ENCODE data around the gene PIGC. TPM values are rescaled to one million over a fixed set of nuclear protein-coding genes. Genes with fewer than 3 reads are reported as not detected.

Gene PIGC
- polyA plus RNA-seq (2013) = 34.5 TPM

- H3K9me3 ChIP-seq (ENCODE audit: control extremely low read depth in 1 of 5, control insufficient read depth in 4 of 5, insufficient read depth in 2 of 5, low read depth in 1 of 5, low read length in 4 of 5) = no peaks in the 10 kb centered on the region
- peaks cover 0 to 9% (median 7%) of the 10 kb centered on the region in 4 experiments for H3K36me3 ChIP-seq (ENCODE audit: control insufficient read depth in 4 of 4, insufficient read depth in 4 of 4, low read length in 3 of 4)
- H3K4me3 ChIP-seq (ENCODE audit: control insufficient read depth in 1 of 7, extremely low read depth in 1 of 7, insufficient read depth in 4 of 7, low read depth in 2 of 7, low read length in 6 of 7) = peak within 1 kb of the TSS; percentile 80 to 92 (median 89)
- peak; percentile 88 to 93 (median 92) for DNase-seq
- H3K4me1 ChIP-seq (ENCODE audit: control extremely low read depth in 1 of 4, control insufficient read depth in 4 of 4, insufficient read depth in 4 of 4, low read length in 3 of 4) = peaks cover 5 to 18% (median 10%) of the 10 kb centered on the region in 4 experiments
- H3K27me3 ChIP-seq (replicated peaks in 2 of 5; ENCODE audit: control insufficient read depth in 4 of 5, insufficient read depth in 5 of 5, low read length in 4 of 5) = no peaks in the 10 kb centered on the region
- peak within 1 kb of the TSS; percentile 47 to 81 for H3K27ac ChIP-seq (ENCODE audit: insufficient read depth in 1 of 2, low read depth in 1 of 2, low read length in 2 of 2, poor library complexity in 1 of 2, severe bottlenecking in 2 of 2)
- 11% methylated on average over 36 of the region's 43 CpGs for WGBS (ENCODE audit: insufficient coverage)
- CTCF ChIA-PET = interaction anchor here (0.6 to 3.5 kb wide), 12 partner anchors 9 to 515 kb away, joined by 3 to 20 read pairs (median 3); no protein-coding TSS in a partner anchor
- POLR2A ChIA-PET = no interaction called here
Measured at GRCh38 chr1:172443666-172444453, at the start of gene PIGC. PIGC (minus strand) TSS chr1:172444069; CDS start chr1:172442622, 1,447 bp downstream.

- no peak overlapping the region for H3K4me3 ChIP-seq (ENCODE audit: control insufficient read depth in 1 of 7, extremely low read depth in 1 of 7, insufficient read depth in 4 of 7, low read depth in 2 of 7, low read length in 6 of 7)
- no peaks in the 10 kb centered on the region for H3K27me3 ChIP-seq (replicated peaks in 2 of 5; ENCODE audit: control insufficient read depth in 4 of 5, insufficient read depth in 5 of 5, low read length in 4 of 5)
- WGBS (ENCODE audit: insufficient coverage) = no CpG with 5 or more reads among the region's 1 CpG
- peaks cover 0 to 6% (median 2%) of the 10 kb centered on the region in 4 experiments for H3K4me1 ChIP-seq (ENCODE audit: control extremely low read depth in 1 of 4, control insufficient read depth in 4 of 4, insufficient read depth in 4 of 4, low read length in 3 of 4)
- CTCF ChIA-PET = no interaction called here
- POLR2A ChIA-PET = no interaction called here
- H3K36me3 ChIP-seq (ENCODE audit: control insufficient read depth in 4 of 4, insufficient read depth in 4 of 4, low read length in 3 of 4) = no peaks in the 10 kb centered on the region
- DNase-seq = no peak
- H3K9me3 ChIP-seq (ENCODE audit: control extremely low read depth in 1 of 5, control insufficient read depth in 4 of 5, insufficient read depth in 2 of 5, low read depth in 1 of 5, low read length in 4 of 5) = no peaks in the 10 kb centered on the region
- no peak overlapping the region for H3K27ac ChIP-seq (ENCODE audit: insufficient read depth in 1 of 2, low read depth in 1 of 2, low read length in 2 of 2, poor library complexity in 1 of 2, severe bottlenecking in 2 of 2)
Measured at GRCh38 chr1:172492421-172492820, 48.6 kb upstream of the PIGC start.

GRCh38 chr1:172489847-172490246, 46.0 kb upstream of the PIGC start:
- Histone ChIP-seq H3K36me3 (ENCODE audit: control insufficient read depth in 4 of 4, insufficient read depth in 4 of 4, low read length in 3 of 4) (no peaks in the 10 kb centered on the region), H3K27me3 (replicated peaks in 2 of 5; ENCODE audit: control insufficient read depth in 4 of 5, insufficient read depth in 5 of 5, low read length in 4 of 5) (no peaks in the 10 kb centered on the region), H3K27ac (ENCODE audit: insufficient read depth in 1 of 2, low read depth in 1 of 2, low read length in 2 of 2, poor library complexity in 1 of 2, severe bottlenecking in 2 of 2) (no peak overlapping the region), H3K4me1 (ENCODE audit: control extremely low read depth in 1 of 4, control insufficient read depth in 4 of 4, insufficient read depth in 4 of 4, low read length in 3 of 4) (peaks cover 0 to 12% (median 5%) of the 10 kb centered on the region in 4 experiments), H3K4me3 (ENCODE audit: control insufficient read depth in 1 of 7, extremely low read depth in 1 of 7, insufficient read depth in 4 of 7, low read depth in 2 of 7, low read length in 6 of 7) (no peak overlapping the region), H3K9me3 (ENCODE audit: control extremely low read depth in 1 of 5, control insufficient read depth in 4 of 5, insufficient read depth in 2 of 5, low read depth in 1 of 5, low read length in 4 of 5) (no peaks in the 10 kb centered on the region)
- POLR2A ChIA-PET = no interaction called here
- DNase-seq = no peak
- WGBS (ENCODE audit: insufficient coverage) = 90% methylated on average over 3 of the region's 3 CpGs
- CTCF ChIA-PET = interaction anchor here (1.3 kb wide), 1 partner anchor 11 kb away, joined by 3 read pairs; no protein-coding TSS in a partner anchor

- ChIA-PET CTCF (interaction anchor here (1.3 kb wide), 1 partner anchor 12 kb away, joined by 3 read pairs; no protein-coding TSS in a partner anchor), POLR2A (no interaction called here)
- Histone ChIP-seq H3K4me1 (ENCODE audit: control extremely low read depth in 1 of 4, control insufficient read depth in 4 of 4, insufficient read depth in 4 of 4, low read length in 3 of 4) (peaks cover 0 to 12% (median 5%) of the 10 kb centered on the region in 4 experiments), H3K27me3 (replicated peaks in 2 of 5; ENCODE audit: control insufficient read depth in 4 of 5, insufficient read depth in 5 of 5, low read length in 4 of 5) (no peaks in the 10 kb centered on the region), H3K4me3 (ENCODE audit: control insufficient read depth in 1 of 7, extremely low read depth in 1 of 7, insufficient read depth in 4 of 7, low read depth in 2 of 7, low read length in 6 of 7) (no peak overlapping the region), H3K36me3 (ENCODE audit: control insufficient read depth in 4 of 4, insufficient read depth in 4 of 4, low read length in 3 of 4) (no peaks in the 10 kb centered on the region), H3K27ac (ENCODE audit: insufficient read depth in 1 of 2, low read depth in 1 of 2, low read length in 2 of 2, poor library complexity in 1 of 2, severe bottlenecking in 2 of 2) (no peak overlapping the region), H3K9me3 (ENCODE audit: control extremely low read depth in 1 of 5, control insufficient read depth in 4 of 5, insufficient read depth in 2 of 5, low read depth in 1 of 5, low read length in 4 of 5) (no peaks in the 10 kb centered on the region)
- WGBS (ENCODE audit: insufficient coverage) = 90% methylated on average over 2 of the region's 3 CpGs
- no peak for DNase-seq
Measured at GRCh38 chr1:172488393-172488792, 44.5 kb upstream of the PIGC start.

- peak; percentile 25 to 56 (median 41) for DNase-seq
- 27% methylated on average over 3 of the region's 4 CpGs for WGBS (ENCODE audit: insufficient coverage)
- no peak overlapping the region for H3K27ac ChIP-seq (ENCODE audit: insufficient read depth in 1 of 2, low read depth in 1 of 2, low read length in 2 of 2, poor library complexity in 1 of 2, severe bottlenecking in 2 of 2)
- peak overlapping the region in 1 of 7 experiments; percentile 31 for H3K4me3 ChIP-seq (ENCODE audit: control insufficient read depth in 1 of 7, extremely low read depth in 1 of 7, insufficient read depth in 4 of 7, low read depth in 2 of 7, low read length in 6 of 7)
- H3K36me3 ChIP-seq (ENCODE audit: control insufficient read depth in 4 of 4, insufficient read depth in 4 of 4, low read length in 3 of 4) = no peaks in the 10 kb centered on the region
- H3K4me1 ChIP-seq (ENCODE audit: control extremely low read depth in 1 of 4, control insufficient read depth in 4 of 4, insufficient read depth in 4 of 4, low read length in 3 of 4) = peaks cover 0 to 12% (median 5%) of the 10 kb centered on the region in 4 experiments
- ChIA-PET CTCF (interaction anchor here (0.7 kb wide), 1 partner anchor 833 kb away, joined by 3 read pairs; no protein-coding TSS in a partner anchor), POLR2A (no interaction called here)
- no peaks in the 10 kb centered on the region for H3K9me3 ChIP-seq (ENCODE audit: control extremely low read depth in 1 of 5, control insufficient read depth in 4 of 5, insufficient read depth in 2 of 5, low read depth in 1 of 5, low read length in 4 of 5)
- H3K27me3 ChIP-seq (replicated peaks in 2 of 5; ENCODE audit: control insufficient read depth in 4 of 5, insufficient read depth in 5 of 5, low read length in 4 of 5) = no peaks in the 10 kb centered on the region
Measured at GRCh38 chr1:172487550-172487949, 43.7 kb upstream of the PIGC start.

GRCh38 chr1:172486805-172487454, 43.1 kb upstream of the PIGC start:
- ChIA-PET CTCF (no interaction called here), POLR2A (no interaction called here)
- 33% methylated on average over 1 of the region's 3 CpGs for WGBS (ENCODE audit: insufficient coverage)

GRCh38 chr1:172485626-172486025, 41.8 kb upstream of the PIGC start:
- no peak overlapping the region for H3K27ac ChIP-seq (ENCODE audit: insufficient read depth in 1 of 2, low read depth in 1 of 2, low read length in 2 of 2, poor library complexity in 1 of 2, severe bottlenecking in 2 of 2)
- whole genome bisulfite sequencing (ENCODE audit: insufficient coverage) = 0% methylated on average over 1 of the region's 5 CpGs
- no peak overlapping the region for H3K4me3 ChIP-seq (ENCODE audit: control insufficient read depth in 1 of 7, extremely low read depth in 1 of 7, insufficient read depth in 4 of 7, low read depth in 2 of 7, low read length in 6 of 7)
- peaks cover 0 to 12% (median 5%) of the 10 kb centered on the region in 4 experiments for H3K4me1 ChIP-seq (ENCODE audit: control extremely low read depth in 1 of 4, control insufficient read depth in 4 of 4, insufficient read depth in 4 of 4, low read length in 3 of 4)
- DNase-seq = no peak
- POLR2A ChIA-PET = no interaction called here
- H3K36me3 ChIP-seq (ENCODE audit: control insufficient read depth in 4 of 4, insufficient read depth in 4 of 4, low read length in 3 of 4) = no peaks in the 10 kb centered on the region
- H3K9me3 ChIP-seq (ENCODE audit: control extremely low read depth in 1 of 5, control insufficient read depth in 4 of 5, insufficient read depth in 2 of 5, low read depth in 1 of 5, low read length in 4 of 5) = no peaks in the 10 kb centered on the region
- CTCF ChIA-PET = no interaction called here
- H3K27me3 ChIP-seq (replicated peaks in 2 of 5; ENCODE audit: control insufficient read depth in 4 of 5, insufficient read depth in 5 of 5, low read length in 4 of 5) = no peaks in the 10 kb centered on the region

More at GRCh38 chr1:172486805-172487454, 43.1 kb upstream of the PIGC start:
- no peaks in the 10 kb centered on the region for H3K36me3 ChIP-seq (ENCODE audit: control insufficient read depth in 4 of 4, insufficient read depth in 4 of 4, low read length in 3 of 4)
- no peaks in the 10 kb centered on the region for H3K9me3 ChIP-seq (ENCODE audit: control extremely low read depth in 1 of 5, control insufficient read depth in 4 of 5, insufficient read depth in 2 of 5, low read depth in 1 of 5, low read length in 4 of 5)
- peaks cover 0 to 12% (median 5%) of the 10 kb centered on the region in 4 experiments for H3K4me1 ChIP-seq (ENCODE audit: control extremely low read depth in 1 of 4, control insufficient read depth in 4 of 4, insufficient read depth in 4 of 4, low read length in 3 of 4)
- H3K27ac ChIP-seq (ENCODE audit: insufficient read depth in 1 of 2, low read depth in 1 of 2, low read length in 2 of 2, poor library complexity in 1 of 2, severe bottlenecking in 2 of 2) = no peak overlapping the region
- H3K4me3 ChIP-seq (ENCODE audit: control insufficient read depth in 1 of 7, extremely low read depth in 1 of 7, insufficient read depth in 4 of 7, low read depth in 2 of 7, low read length in 6 of 7) = no peak overlapping the region
- no peaks in the 10 kb centered on the region for H3K27me3 ChIP-seq (replicated peaks in 2 of 5; ENCODE audit: control insufficient read depth in 4 of 5, insufficient read depth in 5 of 5, low read length in 4 of 5)
- no peak for DNase-seq

Measured in common myeloid progenitor, CD34-positive (primary cell).